Stimulated activated CD8-positive, alpha-beta memory T cell treated with anti-CD3 and anti-CD28 coated beads, Interleukin-15, amount 100 ng/mL, for 24 hours (primary cell): ENCODE data around the gene PCK2.
A peak's percentile ranks its signal among the peaks of the same experiment; 100 is the strongest.

Experiments used
- DNase-seq: peaks from one replicate; pipeline ENCODE4 v3.0.0-alpha.2; 2020; ENCODE audit warnings: low read depth

PCK2 gene

DNA sequence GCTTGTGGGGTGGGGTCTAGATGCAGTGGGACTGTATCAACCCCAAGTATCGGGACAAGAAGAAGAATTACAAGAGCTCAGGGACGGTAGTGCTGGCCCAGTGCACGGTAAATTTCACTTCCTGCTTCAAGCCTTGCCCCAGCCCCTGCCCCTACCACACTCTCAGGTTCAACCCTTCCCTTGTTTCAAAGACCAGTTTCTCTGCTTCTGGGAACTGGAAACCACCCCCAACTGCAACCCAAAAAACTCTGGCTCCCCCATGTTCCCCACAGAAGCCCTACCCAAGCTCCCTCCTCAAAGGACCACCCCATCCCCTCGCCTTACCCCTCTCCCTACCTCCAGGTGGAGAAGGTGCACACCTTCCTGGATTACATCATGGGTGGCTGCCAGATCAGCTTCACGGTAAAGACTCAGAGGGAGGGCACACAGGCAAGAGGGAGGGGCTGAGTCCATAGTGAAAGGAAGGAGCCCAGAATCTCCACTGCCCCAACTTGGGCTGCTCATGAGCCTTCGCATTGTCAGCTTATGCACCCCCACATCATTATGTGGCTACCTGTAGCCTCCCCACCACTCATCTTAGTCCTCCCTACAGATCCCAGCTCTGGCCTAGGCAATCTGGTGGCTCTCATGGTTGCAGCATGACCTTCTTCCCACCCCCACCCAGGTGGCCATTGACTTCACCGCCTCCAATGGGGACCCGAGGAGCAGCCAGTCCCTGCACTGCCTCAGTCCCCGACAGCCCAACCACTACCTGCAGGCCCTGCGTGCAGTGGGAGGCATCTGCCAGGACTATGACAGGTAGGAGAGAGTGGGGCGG is 18.4 kb upstream of the PCK2 start:
- no peak for DNase-seq

DNA sequence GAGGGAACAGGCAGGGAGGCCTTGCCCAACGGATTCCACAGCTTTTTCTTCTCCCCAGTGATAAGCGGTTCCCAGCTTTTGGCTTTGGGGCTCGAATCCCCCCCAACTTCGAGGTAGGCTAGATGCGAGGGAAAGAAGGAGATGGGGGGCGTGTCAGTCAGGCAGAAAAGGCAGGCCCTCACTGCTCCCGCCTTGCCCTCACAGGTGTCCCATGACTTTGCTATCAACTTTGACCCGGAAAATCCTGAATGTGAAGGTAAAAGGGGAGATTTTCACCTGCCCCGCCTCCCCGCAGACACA is 17.9 kb upstream of the PCK2 start:
- no peak for DNase-seq

DNA sequence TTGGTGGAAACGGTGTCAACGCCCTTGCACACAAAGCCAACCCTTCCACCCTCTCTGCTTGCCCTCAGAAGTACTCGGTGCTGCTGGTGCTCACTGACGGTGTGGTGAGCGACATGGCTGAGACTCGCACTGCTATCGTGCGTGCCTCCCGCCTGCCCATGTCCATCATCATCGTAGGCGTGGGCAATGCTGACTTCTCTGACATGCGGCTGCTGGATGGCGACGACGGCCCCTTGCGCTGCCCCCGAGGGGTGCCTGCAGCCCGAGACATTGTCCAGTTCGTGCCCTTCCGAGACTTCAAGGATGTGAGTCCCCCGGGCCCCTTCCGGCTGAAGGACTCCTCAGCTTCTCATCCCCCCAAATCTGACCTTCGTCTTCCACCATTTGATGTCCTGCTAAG is 17.0 kb upstream of the PCK2 start:
- DNase-seq: no peak

DNA sequence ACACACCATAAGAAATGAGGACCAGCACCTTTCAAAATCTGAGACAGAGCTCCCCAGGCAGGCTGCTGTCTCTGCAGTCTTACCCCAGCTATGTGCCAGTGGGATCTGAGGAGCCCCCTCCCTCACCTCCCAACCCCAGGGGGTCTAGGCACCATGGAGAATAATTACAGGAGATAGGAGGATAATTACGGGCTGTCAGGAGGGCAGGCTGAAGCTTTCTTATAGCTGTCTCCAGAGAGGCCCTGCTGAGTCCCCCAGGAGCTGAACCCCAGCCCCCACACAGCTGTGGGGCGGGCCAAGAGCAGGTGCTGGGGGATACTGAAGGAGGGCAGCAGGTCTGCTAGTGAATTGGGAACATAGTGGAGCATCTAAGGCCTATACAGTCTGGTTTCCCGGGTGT is 16.0 kb upstream of the PCK2 start:
- no peak for DNase-seq

DNA sequence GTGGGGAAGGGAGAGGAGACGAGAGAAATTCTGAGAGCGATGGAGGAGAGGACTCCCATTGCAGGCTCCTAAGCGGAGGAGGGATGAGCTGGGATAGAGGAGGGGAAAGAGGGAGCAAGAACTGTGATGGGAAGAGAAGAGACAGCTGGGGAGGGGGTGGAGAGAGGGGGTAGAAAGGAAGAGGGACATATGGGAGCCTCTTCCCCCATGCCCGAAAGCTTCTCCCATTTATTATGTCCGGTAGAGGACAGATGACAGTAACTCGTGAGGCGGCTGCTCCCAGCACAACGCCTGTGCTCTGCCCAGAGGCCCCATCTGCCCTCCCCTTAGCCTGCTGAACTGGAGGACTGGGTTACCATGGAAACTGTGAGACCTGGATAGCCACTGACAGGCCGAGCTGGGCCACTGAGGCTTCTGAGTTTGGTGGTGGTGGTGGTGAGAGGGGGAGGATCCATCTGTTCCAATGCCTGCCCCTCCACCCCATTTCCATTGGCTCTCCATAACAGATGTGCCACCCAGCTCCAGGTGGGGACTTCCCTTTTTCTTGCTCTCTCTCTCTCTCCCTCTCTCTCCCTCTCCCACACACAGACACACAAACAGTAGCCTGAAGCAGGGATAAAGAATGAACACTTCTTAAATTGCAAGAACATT is 14.5 kb upstream of the PCK2 start:
- DNase-seq: no peak

DNA sequence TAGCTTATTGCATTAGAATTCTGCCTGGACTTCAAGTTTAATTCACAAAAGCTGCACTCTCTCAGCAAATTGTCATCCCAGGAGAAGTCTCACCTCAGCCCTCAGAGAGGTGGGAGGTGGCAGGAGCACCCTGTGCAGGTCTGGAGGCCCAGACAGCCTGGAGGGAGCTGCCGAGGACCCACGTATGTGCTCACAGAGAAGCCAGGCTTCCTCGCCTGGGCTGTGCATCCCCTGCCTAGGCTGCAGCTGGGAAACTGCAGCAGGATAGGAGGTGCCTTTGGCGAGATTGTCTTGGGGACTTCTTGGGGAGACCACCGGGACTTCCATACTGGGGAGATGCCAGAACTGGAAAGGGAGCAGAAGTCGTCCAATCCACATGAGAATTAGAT is 14.0 kb upstream of the PCK2 start:
- no peak for DNase-seq

DNA sequence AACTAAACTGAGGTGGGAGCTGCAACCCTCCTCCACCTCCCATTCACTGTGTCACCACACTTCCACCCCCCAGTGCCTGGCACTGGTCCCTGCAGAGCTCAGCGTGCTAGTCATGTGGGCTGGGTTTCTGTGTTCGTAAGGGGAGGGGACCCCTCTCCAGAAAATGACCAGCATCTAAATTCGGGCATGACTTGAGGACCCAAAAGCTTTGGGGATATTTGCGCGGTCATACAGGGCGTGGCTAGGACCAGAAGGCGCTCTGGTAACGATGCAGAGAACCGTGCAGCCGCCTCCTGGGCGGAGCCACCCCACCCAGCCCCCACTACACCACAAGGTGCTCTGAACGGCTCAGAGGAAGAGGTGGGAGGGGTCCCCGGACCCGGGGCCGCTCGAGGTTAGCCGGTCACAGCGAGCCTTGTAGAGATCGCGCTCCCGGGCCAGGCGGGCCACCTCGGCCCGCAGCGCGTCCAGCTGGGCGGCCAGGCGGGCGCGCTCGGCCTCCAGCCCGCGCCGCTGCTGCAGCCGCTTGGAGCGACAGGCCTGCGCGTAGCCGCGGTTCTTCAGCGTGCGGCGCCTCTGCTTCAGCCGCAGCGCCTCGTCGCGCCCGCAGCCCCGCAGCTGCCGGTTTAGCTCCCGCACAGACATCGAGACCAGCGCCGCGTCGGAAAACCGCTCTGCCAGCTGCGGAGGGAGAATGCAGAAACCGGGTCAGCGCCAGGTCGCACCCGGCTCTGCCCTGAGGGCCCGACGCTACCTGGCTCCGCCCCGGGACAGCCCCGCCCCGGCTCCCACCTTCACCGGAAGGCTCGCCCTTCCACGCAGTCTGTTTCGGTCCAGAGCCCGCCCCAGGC is 13.0 kb upstream of the PCK2 start:
- peak; percentile 34 for DNase-seq

DNA sequence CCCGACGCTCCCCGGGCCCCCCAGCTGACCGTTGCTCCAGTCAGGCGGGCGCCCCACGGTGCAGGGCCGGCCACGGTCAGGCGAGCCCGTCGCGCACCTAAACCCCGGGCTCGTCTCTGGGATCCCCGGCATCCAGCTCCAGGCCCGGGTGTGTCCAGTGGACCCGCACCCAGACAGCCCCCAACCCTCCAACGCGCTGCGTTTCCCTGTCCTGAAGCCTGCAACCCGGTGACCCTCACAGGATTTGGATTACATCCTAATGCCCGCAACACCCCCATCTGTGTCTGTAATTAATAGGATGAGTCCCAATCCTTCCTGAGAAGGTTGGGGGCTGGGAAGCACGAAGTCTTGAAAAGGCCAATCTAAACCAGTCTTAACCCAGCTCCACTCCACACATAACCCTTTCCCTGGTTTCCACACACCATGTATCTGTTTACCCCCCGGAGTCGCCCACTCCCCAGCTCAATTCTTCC is 12.3 kb upstream of the PCK2 start:
- no peak for DNase-seq

DNA sequence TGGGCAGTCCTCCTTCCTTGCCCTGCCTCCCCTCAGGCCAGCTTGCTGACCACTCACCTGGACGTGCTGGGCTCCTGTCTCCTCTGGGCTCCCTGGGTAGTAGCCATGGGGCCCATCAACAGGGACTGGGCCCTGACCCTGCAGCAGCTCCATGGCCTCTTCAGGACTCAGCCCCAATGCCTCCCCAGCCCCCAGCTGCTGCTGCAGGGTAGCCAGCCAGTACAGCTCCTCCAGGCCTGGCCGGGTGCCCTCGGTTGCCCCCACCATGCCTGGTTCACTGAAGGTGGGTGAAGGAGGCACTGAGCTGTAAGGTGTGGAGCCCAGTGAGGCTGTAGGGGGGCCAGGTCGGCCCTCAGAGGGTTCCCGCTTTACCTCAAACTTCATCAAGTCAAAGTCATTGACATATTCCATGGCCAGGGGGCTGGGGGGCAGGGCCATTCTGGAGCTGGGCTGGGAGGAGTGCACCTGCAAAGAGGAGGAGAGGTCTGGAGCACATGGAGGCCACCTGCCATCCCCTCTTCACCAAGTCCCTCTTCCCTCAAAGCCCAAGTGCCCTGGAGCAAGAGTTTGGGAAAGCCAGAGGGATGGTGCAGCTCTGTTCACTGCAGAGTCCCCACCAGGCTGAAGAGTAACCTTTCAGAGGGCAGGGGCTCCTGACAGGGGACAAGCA is 11.6 kb upstream of the PCK2 start:
- no peak for DNase-seq

DNA sequence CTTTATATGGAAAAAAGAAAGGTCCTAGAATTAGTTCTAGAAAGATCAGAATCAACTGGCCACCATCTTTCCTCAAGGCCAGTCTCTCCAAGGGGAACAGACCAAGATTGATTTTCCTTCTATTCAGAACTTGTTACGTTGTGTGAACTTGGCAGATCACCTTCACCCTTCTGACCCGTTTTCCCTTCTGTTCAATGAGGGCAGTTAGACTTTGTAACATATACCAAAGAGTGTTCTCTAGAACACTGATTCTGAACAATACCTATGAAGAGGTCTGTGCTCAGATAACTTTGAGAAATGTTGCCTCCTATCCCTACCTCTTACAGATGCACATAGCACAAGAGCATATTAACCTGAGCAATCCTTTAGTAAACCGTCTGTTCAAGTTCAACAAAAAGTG is 10.6 kb upstream of the PCK2 start:
- no peak for DNase-seq

DNA sequence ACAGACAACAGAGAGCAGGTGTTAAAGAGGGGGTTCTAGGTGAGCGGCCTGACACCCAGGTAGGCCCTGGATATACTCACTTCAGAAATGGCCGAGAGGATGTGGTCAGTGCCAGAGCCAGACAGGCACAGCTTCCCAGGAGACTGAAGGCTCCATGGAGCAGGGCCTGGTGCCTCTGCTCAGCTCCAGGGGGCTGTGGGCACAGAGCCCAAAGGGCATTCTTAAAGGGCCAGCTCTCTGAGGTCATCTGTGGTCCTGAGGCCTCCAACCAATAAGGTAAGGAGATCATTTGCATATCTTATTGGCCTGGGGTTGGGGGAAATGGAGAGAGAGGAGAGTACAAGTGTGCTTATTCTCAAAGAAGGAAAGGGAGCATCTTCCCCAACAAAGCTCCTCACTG is 9.7 kb upstream of the PCK2 start:
- no peak for DNase-seq

DNA sequence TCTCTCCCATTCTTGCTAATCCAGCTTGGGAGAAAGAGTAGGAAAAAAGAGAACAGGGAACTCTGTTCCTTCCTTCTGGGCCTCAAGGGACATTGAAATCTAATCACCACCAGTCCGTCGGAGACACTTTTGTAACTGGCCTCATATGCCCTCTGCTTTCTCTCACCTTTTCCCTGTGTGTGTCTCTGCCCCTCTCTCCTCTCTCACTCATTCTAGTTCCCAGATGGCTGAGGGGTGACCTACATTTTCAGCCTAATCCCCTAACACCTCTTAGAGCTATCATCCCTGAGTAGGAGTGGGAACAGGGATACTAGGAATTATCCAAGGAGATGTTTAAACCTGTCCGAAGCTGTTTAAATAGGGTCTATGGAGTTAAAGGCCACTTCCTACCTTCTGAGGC is 8.9 kb upstream of the PCK2 start:
- DNase-seq: no peak

DNA sequence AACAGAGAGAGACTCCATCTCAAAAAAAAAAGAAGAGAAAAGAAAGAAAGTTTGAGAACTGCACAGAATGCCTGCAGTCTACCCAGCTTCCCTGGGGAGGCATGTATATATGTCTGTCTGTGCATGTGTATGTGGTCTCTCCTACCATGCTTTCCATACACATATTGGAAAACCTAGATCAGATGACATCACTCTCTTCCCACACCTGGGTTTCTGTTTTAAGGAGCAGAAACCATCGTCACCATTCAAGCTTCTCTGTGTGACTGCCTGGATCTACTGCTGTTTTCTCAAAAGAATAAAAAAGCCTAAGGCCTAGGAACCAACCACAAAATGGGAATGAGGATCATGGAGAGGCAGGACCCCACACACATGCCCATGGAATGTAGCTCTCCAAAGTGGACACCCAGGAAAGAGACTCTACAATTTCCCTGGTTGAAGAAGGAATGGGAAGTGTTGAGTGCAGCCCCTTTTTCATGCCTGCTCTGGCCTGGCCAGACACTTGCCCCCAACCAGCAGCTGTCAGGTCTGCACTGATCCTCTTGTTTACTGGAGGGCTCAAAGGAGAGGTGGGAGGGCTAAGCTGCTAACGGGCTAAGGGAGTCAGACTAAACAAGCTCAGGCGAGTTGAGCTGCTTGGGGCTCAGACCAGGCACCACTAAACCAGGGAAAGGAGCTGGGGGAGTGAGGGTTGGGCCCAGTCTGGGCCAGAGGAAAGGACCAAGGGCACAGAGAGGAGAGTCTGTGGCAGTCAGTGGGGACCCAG is 7.7 kb upstream of the PCK2 start:
- DNase-seq: no peak

DNA sequence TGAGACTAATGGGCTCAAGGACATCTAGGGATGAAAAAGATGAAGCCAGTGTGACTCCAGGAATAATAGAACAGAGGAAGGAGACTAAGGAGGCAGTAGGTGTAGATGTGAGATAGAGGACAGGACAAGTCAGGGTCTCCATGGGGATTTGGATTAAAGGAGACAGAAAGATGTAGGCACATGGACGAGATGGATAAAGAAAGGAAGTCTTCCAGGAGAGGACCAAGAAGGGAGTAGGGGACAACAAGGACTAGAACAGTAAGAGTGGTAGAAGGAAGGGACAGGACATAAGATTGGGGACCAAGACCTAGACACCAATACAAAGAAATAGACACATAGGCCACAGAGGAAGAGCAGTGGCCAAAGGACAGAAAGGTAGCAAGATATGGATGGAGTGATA is 7.1 kb upstream of the PCK2 start:
- no peak for DNase-seq

DNA sequence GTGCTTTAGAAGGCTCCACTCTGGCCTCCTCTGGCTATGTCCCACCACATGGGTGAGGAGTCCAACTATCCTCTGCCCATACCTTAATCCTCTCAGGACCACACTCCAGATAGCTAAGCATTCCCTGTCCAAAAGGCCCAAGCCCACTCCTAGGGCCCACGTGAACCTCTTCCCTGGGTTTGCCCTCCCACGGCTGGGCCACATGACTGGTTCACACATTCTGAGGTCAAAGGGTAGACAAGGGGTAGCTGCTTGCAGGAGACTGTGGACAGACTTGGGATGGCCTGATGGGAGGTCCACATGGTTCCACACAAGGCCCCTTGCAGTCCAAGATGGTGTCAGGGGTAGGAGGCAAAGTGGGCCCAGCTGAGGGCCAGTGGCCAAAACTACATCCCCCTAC is 6.0 kb upstream of the PCK2 start:
- no peak for DNase-seq

DNA sequence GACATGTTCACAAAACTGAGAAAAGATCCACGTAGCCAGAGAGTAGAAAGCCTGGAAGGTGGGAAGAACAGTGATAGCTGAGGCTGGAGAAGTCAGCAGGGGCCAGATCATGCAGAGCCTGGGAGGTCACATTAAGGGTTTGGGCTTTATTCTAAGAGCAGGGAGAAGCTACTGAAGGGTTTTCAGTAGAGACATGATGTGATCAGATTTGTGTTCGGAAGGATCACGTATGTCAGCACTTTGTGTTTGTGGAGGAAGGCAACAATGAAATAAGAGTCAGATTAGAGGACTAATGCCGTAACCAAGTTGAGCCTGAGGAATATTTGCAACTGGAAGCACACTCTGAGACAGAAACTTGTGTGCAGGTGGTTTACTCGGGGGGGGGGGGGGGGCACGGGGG is 4.2 kb upstream of the PCK2 start:
- DNase-seq: no peak

DNA sequence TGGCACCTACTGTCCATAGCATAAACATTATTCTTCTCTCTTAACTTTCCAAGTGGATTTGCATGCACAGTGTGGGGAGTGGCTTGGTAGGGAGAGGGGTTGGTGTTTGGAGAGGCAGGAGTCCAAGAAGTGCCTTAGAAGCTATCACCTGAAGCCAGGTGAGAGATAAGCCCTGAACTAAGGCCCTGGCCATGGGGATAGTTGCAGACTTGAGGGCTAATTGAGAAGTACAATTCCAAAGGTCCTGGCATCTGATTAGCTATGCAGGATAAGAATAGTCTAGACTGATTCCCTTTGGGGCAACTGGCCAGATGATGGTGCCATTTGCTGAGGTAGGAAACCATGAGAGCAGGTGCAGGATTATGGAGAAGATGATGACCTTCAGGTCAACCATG is 2.0 kb upstream of the PCK2 start:
- DNase-seq: no peak

DNA sequence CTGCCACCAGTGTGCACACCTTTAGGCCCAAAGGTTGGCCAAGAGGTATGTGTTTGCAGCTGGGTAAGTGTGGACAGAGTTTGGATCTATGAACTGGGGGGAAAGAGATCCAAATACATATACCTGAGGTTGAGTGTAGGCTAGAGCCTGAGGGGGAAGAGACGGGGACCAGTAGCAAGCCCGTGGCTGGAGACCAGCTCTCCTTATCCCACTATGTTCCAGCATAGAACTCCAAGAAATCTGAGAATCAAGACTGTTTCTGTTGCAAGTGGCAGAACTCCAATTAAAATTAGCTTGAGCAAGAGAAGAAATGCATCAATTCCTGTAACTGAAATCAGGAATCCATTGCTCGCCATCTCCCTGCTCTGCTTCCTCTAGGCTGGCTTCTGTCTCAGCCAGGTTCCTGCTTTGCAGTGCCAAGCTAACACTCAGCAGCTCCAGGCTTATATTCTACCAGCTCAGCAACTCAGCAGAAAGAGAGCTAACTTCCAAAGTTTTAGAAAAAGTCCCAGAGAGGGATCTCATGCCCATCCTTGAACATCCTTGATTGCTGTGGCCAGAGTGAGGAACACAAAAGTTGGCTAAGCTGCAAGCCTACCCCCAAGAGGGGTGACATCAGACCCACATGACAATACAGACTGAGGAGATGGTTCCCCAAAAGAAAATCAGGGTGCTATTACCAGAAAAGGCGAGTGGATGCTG is 1.5 kb upstream of the PCK2 start:
- DNase-seq: no peak

DNA sequence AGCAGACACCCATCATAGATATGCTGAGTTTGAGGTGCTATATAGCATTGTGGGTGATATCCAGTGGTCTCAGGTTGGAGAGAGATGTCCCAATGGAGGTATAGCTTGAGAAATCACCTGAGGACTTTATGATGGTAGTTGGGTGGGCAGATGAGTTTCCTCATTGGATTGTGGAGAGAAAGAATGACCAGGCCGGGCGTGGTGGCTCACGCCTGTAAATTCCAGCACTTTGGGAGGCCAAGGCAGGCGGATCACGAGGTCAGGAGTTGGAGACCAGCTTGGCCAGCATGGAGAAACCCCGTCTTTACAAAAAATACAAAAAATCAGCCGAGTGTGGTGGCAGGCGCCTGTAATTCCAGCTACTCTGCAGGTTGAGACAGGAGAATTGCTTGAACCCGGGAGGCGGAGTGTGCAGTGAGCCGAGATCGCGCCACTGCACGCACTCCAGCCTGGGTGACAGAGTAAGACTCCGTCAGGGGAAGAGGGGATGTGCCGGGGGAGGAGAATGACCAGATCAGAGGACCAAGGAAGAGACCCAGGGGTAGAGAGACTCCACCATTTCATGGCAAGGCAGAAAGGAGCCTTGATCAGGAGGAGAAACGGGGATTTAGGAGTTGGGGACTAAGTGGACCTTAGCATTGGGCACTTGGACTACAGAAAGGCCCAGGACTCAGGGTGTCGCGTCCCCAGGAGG is 757 bp upstream of the PCK2 start:
- DNase-seq: no peak

DNA sequence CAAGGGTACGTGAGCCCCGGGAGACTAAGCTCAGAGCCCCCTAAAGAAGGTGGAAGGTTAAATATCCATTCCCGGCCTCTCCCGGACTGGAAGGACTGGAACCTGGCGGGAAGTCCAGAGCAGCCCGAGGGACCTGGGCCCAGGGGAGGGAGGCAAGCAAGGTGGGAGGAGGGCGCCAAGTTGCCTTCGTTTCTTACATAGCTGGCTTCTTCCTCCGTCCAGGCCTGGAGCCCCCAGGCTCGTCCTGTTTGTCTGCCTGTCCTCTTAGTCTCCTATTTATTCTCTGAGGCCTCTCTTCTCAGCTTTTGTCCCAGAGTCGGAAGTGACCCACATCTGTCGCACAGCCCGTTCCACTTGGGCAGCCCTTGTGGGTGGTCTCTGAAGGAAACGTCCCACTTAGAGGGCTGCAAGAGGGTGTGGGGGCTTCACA is 745 bp downstream of the PCK2 start:
- no peak for DNase-seq
